Activated B cell treated with CpG ODN at 0.5 μM for 24 hours (primary cell): ENCODE measurements around the gene KCNQ1OT1. TPM values are rescaled to one million over a fixed set of nuclear protein-coding genes. Genes with fewer than 3 reads are reported as not detected.

Experiments
- ATAC-seq: fragments of 200-7000 bp; cut with Tn5 transposase; one replicate; pipeline ENCODE4 v1.10.0; 2021; ENCODE audit warnings: low read depth, mild to moderate bottlenecking, moderate library complexity
- CTCF ChIA-PET: fragments of 350-600 bp; sonication (Branson Sonifier 250); formaldehyde crosslinking; loops from one replicate; lab custom pipeline; 2021; ENCODE audit warnings: antibody characterized with exemption; lab: Charles Lee
- POLR2A ChIA-PET: fragments of 350-600 bp; sonication (Branson Sonifier 250); formaldehyde crosslinking; loops from one replicate; lab custom pipeline; 2021; ENCODE audit warnings: antibody characterized with exemption; lab: Charles Lee
- DNase-seq: peaks from one replicate; pipeline ENCODE4 v3.0.0; 2022
- H3K27ac Mint-ChIP-seq: one replicate; pipeline ENCODE4 v1.8.0; 2020; ENCODE audit warnings: mixed read lengths
- H3K27me3 Mint-ChIP-seq: one replicate; pipeline ENCODE4 v1.8.0; 2021; ENCODE audit warnings: mixed read lengths
- H3K36me3 Mint-ChIP-seq: one replicate; pipeline ENCODE4 v1.8.0; 2021; ENCODE audit warnings: low read depth, mixed read lengths
- H3K4me1 Mint-ChIP-seq: one replicate; pipeline ENCODE4 v1.8.0; 2021; ENCODE audit warnings: mixed read lengths
- H3K4me3 Mint-ChIP-seq: one replicate; pipeline ENCODE4 v1.8.0; 2020; ENCODE audit warnings: mild to moderate bottlenecking, mixed read lengths
- H3K9me3 Mint-ChIP-seq: one replicate; pipeline ENCODE4 v1.8.0; 2020; ENCODE audit warnings: mixed read lengths
- intact Hi-C: fragments of 100-400 bp; cut with micrococcal nuclease; formaldehyde crosslinking; loops from one replicate; pipeline ENCODE4 v1.15.1; 2024
- total RNA-seq: library from RNA; stranded (reverse); gene quantifications from 2 replicates; pipeline ENCODE4 v1.2.3, GENCODE V29; 2022
- TF ChIP-seq, protein P1 (sequence below): fragments of 200-600 bp; IDR thresholded peaks from one replicate; pipeline ENCODE4 v1.8.0; 2022; ENCODE audit warnings: antibody characterized with exemption, mild to moderate bottlenecking

KCNQ1OT1 gene
- total RNA-seq, 1 donor from 2014 or later = 1.2 TPM

DNA sequence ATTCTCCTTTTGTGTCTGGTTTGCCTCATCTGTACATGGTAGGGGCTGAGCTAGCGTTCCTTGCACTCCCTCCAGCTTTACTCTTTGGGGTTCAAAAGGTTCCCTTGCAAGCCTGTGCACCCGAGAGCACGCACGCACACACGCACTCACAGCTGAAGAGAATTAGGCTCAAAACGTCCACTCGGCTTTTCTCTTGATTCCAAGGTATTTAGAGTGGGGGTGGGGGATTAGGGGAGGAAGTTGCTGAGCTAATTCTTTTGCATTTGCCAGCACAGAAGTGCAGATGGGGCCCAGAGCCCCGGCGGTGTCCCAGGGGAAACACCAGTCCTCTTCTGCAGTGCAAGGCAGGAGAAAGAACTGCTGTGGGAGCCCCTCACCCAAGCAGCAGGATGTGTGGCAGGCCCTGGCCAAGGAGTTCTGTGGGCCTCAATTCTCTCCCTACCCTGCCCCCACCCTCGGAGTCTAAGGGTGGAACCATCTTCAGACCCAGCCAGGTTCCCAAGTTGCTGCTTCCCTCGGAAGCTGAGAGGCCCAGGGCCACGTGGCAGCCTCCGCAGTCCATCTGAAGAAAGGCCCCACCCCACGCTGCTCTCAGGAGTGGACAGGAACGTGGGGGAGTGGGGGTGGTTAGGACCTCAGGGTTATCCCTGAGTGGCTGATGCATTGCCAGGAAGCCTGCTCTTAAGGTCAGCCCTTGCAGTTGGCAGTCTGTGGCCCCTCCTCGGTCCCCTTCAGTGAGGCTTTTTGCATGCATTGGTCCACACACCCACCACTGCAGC, 3.8 kb upstream of the KCNQ1OT1 start:
- TF ChIP-seq, protein P1, sequence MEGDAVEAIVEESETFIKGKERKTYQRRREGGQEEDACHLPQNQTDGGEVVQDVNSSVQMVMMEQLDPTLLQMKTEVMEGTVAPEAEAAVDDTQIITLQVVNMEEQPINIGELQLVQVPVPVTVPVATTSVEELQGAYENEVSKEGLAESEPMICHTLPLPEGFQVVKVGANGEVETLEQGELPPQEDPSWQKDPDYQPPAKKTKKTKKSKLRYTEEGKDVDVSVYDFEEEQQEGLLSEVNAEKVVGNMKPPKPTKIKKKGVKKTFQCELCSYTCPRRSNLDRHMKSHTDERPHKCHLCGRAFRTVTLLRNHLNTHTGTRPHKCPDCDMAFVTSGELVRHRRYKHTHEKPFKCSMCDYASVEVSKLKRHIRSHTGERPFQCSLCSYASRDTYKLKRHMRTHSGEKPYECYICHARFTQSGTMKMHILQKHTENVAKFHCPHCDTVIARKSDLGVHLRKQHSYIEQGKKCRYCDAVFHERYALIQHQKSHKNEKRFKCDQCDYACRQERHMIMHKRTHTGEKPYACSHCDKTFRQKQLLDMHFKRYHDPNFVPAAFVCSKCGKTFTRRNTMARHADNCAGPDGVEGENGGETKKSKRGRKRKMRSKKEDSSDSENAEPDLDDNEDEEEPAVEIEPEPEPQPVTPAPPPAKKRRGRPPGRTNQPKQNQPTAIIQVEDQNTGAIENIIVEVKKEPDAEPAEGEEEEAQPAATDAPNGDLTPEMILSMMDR = no peak
- no peak for DNase-seq
- H3K9me3 Mint-ChIP-seq = peaks cover 3% of the 10 kb centered on the region
- H3K4me3 Mint-ChIP-seq = no peak overlapping the region
- H3K4me1 Mint-ChIP-seq = peaks cover 33% of the 10 kb centered on the region
- no peak overlapping the region for H3K27ac Mint-ChIP-seq
- peaks cover 7% of the 10 kb centered on the region for H3K36me3 Mint-ChIP-seq
- ChIA-PET CTCF (no interaction called here), POLR2A (interaction anchor here (0.7 kb wide), 1 partner anchor 17 kb away, joined by 3 read pairs; no protein-coding TSS in a partner anchor)
- H3K27me3 Mint-ChIP-seq = no peaks in the 10 kb centered on the region
- intact Hi-C loops = no loop called here
- no peak for ATAC-seq

DNA sequence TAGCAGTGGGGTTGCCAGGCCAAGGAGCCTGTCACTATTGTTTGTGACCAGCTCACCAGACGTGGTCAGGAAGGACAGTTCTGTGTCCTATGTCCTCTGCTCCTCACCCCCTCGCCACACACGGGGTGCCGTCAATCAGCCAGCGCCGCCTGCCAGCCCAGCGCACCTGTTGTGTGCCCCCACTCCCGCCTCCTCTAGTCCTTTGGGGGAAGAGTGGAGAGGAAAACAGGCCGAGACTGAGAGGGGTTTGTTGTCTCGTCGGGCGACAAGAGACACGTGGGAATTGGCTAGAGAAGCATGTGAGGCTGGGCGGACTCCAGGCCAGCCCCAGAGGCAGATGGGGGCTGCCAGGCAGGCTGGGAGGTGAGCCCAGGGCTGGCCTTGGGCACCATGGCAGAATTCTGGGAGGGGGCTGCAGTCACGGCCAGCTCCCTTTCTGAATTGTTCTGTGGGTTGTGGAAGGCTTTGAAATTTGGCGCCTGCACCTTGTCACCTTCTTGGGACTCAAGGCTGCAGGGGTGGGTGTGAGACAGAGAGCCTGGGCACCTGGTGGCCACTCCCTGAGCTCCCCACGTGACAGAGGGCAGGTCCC, 3.1 kb upstream of the KCNQ1OT1 start:
- H3K27ac Mint-ChIP-seq = no peak overlapping the region
- no peaks in the 10 kb centered on the region for H3K27me3 Mint-ChIP-seq
- ChIA-PET CTCF (no interaction called here), POLR2A (no interaction called here)
- TF ChIP-seq, protein P1 = no peak
- H3K4me1 Mint-ChIP-seq = peaks cover 36% of the 10 kb centered on the region
- H3K4me3 Mint-ChIP-seq = no peak overlapping the region
- H3K36me3 Mint-ChIP-seq = peaks cover 9% of the 10 kb centered on the region
- peaks cover 3% of the 10 kb centered on the region for H3K9me3 Mint-ChIP-seq
- ATAC-seq = no peak
- no peak for DNase-seq
- intact Hi-C loops = no loop called here

DNA sequence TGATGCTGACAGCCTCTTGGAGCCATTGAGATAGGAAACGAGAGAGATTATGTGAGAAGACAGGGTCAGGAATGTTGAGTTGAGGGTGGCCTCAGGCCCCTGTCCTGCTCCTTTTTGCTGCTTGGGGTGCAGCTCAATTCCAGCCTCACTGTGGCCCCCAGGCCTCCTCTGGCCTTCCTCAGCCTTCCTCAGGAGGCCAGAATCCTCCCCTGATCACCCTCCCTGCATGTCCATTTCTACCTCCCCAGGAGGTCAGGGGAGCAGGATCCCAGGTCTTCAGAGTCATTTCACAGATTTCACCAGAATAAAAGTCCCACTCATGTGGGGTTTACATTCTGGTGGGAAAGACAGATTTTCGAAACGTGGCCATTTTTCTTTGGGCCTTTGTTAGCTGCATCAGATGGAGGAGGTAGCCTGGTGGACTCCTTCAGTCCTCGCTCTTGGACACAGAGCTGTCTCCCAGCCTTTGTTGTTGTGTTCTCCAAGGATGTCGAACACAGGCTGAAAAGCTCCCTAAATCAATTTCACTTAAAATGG, 2.2 kb upstream of the KCNQ1OT1 start:
- no peak overlapping the region for H3K4me3 Mint-ChIP-seq
- peaks cover 3% of the 10 kb centered on the region for H3K9me3 Mint-ChIP-seq
- H3K4me1 Mint-ChIP-seq = peaks cover 36% of the 10 kb centered on the region
- ChIA-PET CTCF (interaction anchor here (1.4 kb wide), 1 partner anchor 169 kb away, joined by 3 read pairs; no protein-coding TSS in a partner anchor), POLR2A (no interaction called here)
- TF ChIP-seq, protein P1 = no peak
- ATAC-seq = no peak
- DNase-seq = no peak
- peaks cover 9% of the 10 kb centered on the region for H3K36me3 Mint-ChIP-seq
- no peak overlapping the region for H3K27ac Mint-ChIP-seq
- no peaks in the 10 kb centered on the region for H3K27me3 Mint-ChIP-seq
- intact Hi-C loops = loop anchor here (2.0 kb wide), 1 partner anchor 291 kb away; the partner anchor contains the start of gene NAP1L4

DNA sequence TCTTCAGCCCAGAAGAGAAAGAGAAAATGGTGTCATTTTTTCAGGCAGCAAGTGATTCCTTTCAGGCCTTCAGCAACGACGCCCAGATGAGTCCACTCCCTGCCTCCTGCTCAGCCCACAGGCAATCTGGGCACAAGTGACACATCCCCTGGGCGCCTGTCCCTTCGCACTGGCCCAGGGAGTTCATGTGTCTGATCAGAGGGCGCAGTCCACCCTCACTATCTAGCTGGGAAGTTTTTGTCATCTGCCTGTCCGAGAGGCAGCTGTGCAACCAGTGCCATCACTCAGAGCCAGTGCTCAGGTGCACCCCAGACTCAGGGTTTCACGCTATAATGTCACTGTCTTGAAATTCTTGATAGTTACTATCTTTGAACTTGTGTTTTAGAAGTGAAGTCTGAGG, 1.4 kb upstream of the KCNQ1OT1 start:
- Mint-ChIP-seq H3K9me3 (peaks cover 3% of the 10 kb centered on the region), H3K27ac (no peak overlapping the region), H3K27me3 (no peaks in the 10 kb centered on the region), H3K4me3 (peak overlapping the region; percentile 80), H3K36me3 (peaks cover 15% of the 10 kb centered on the region), H3K4me1 (peaks cover 36% of the 10 kb centered on the region)
- ChIA-PET POLR2A (no interaction called here), CTCF (interaction anchor here (1.4 kb wide), 1 partner anchor 168 kb away, joined by 3 read pairs; no protein-coding TSS in a partner anchor)
- ATAC-seq (no peak), DNase-seq (no peak)
- TF ChIP-seq, protein P1 = no peak
- intact Hi-C loops = loop anchor here (2.0 kb wide), 1 partner anchor 292 kb away; the partner anchor contains the start of gene NAP1L4
